Esophagus mucosa (tissue), 1 donor: ENCODE results near the gene SELENOO. TPM values are rescaled to one million over a fixed set of nuclear protein-coding genes. Genes with fewer than 3 reads are reported as not detected.
A peak's percentile ranks its signal among the peaks of the same experiment; 100 is the strongest.

Experiments
- ATAC-seq: fragments of 200-7000 bp; cut with Tn5 transposase; one replicate; pipeline ENCODE4 v1.9.1; 2020
- total RNA-seq: library from RNA; stranded (reverse); gene quantifications from one replicate; pipeline ENCODE4 v1.2.4, GENCODE V29; 2023
- donor health status: DM: yes; HTN: yes; CAD: no.

Gene SELENOO
- total RNA-seq, 1 donor from 2014 or later, result 13.3 TPM

DNA sequence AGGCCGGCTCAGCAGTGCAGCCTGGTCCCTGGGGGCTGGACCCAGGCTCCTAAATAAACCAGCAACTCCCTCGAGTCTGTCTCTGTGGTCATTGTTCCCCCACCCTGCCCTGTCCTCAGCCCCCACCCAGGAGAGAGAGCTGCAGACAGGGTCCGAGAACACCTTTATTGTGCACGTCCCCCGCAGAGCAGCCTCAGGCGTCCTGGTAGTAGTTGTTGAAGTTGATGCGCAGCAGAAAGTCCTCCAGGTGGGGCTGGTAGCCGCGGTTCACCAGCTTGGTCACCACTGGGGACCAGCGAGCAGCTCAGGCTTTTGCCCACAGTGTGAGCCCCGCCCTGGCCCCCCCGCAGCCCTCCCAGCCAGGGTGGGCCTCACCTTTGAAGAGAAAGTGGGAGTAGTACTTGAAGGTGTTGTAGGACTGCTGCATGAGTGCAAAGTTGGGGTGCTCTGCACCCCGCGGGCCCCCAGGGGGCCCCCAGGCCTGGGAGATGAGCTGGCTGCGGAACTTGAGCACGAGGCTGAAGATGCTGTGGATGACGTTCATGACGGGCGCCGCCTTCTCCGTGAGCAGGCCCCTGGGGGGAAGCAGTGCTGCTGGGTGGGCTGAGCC lies 16.8 kb downstream of the SELENOO start:
- ATAC-seq, result no peak

DNA sequence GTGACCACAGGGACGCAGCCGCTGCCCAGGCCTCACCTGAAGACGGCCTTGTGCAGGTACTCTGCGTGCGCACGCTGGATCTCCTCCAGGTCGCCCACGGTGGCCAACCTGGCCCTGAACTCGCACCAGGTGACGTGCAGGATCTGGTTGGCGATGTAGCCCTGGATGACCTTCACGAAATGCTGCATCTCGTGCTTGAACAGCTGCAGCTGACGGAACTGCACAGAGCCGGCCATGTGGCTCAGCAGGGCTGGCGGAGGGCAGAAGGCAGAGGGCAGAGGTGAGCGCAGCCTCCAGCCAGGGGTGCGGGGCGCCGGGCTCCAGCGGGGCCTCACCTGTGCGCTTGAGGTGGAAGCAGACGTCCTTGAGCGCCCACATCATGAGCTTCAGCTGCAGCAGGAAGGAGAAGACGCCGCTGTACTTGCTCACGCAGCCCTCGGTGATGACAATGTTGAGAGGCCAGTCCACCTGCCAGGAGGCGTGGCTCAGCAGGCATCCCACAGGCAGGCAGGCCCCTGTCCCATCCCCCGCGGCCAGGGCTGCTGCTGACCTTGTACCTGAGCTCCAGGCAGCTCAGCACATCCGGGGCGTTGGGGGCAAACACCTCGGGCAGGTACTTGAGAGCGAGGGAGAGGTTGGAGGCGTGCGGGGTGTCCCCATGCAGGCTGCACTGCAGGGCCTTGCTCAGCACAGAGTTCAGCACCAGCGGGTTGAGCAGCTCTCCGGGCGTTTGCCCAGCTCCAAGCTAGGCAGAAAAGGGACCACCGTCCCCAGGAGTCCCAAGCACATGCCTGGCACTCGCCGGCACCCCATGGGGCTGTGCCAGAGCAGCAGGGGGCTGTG lies 17.6 kb downstream of the SELENOO start:
- peak; percentile 4 for ATAC-seq

DNA sequence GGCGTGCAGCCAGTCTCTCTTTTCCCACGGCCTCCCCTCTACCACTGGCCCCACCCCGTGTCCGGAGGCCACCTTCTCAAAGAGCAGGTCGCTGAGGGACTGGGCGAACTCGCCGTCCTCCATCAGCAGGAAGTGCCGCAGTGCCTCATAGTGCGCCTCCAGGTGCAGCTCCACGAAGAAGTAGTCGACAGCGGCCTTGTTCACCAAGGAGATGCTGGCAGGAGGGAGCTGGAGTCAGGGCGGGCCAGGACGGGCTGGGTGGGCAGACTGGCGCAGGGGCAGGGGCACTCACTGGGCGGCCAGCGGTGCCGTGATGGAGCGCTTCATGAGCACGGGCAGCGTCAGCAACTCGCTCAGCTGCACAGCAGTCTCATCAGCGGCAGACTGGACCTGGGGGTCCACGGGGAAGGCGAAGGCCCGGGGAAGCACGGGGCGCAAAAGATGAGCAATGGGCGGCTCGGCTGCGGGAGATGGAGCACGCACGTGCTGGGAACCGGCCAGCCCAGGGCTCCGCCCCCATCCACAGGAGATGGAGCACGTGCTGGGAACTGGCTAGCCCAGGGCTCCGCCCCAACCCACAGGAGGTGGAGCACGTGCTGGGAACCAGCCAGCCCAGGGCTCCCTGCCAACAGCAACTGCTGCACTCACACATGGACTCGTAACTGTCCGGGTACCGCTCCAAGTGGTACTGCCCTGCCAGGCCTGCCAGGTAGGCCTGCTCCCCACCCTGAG lies 18.4 kb downstream of the SELENOO start:
- peak; percentile 77 for ATAC-seq

DNA sequence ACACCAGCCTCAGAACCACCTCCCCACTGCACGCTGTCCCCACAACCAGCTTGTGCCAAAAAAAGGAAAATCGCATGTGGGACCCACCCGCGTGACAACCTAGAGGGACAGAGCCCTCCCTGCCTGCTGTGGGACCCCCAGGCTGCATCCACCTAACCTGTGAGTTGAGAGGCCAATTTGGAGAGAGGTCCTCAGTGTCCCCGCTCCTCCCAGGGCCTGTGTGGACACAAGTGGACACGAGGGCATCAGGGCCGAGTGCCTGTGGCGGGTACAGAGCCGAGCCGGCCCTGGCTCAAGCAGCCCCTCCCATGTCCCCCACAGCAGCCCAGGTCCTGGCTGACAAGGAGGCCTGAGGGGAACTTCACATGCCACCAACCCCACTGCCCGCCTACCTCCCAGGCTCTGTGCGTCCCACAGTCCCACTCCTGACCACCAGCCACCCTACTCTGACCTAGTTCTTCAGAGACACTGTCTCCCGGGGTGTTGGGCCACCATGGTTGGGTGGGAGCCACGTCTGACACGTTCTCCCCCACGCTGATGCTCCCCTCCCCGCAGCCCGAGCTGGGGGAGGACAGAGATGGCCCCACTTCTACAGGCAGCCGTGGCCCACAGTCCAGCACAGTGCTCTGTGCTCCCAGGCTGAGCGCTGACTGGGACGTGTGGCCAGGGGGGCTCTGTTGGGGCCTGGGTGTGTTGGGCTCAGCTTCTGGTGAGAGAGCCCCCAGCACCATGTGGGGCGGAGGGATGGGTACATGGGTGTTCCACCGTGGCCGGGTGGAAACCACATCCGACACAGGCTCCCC lies 19.2 kb downstream of the SELENOO start:
- ATAC-seq, result no peak

DNA sequence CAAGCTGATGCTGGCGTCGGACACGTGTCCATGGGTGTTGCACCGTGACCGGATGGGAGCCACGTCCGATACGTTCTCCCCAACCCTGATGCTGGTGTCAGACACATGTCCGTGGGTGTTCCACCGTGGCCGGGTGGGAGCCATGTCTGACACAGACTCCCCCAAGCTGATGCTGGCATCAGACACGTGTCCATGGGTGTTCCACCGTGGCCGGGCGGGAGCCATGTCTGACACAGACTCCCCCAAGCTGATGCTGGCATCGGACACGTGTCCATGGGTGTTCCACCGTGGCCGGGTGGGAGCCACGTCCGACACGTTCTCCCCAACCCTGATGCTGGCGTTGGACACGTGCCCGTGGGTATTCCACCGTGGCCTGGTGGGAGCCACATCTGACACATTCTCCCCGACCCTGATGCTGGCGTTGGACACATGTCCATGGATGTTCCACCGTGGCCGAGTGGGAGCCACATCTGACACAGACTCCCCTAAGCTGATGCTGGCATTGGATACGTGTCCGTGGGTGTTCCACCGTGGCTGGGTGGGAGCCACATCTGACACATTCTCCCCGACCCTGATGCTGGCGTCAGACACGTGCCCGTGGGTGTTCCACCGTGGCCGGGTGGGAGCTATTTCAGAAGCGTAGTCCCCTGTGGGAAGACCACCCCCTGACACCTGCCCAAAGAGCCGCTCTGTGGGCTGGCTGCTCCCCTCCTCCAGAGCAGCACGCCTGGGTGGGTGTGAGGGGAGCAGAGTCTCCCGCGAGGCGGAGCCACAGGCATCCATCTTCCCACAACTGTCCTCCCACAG lies 20.0 kb downstream of the SELENOO start:
- no peak for ATAC-seq

DNA sequence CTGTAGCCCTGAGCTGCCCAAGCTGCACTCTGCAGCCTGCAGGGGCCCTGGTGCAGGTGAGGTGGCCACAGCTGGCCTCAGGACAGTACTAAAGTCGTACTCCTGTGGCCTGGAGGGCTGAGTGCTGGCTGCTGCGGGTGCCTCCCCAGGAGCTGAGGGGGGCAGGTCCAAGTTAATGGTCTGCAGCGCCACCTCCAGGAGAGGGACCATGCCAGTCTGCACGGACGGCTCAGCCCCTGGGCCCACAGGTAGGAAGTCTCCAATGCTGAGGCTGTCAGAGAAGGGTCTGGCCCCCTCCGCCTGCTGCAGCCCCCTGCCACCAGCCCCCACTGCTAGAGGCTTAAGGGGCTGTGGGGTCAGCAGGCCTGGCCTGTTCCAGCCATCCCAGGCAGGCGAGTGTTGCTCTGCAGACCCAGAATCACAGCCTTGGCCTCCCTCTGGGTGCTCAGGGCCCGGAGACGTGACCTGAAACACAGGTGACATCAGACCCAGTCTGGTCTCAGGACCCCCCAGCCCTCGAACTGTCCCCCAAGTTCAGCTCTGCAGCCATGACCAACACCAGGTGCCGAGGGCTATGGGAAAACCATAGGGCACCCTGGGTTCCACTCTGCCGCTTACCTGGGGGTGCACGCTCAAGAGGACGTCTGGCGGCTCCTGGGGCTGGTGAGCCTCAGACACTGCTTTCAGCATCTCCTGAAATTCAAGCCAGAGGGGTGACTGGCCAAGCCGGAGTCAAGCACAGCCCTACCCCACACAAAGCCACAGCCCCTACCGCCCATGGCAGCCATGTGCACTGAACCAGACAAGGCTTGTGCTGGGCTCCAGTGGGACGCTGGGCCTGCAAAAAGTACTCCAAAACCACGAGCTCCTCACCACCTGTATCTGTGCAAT lies 20.8 kb downstream of the SELENOO start:
- ATAC-seq, result no peak

DNA sequence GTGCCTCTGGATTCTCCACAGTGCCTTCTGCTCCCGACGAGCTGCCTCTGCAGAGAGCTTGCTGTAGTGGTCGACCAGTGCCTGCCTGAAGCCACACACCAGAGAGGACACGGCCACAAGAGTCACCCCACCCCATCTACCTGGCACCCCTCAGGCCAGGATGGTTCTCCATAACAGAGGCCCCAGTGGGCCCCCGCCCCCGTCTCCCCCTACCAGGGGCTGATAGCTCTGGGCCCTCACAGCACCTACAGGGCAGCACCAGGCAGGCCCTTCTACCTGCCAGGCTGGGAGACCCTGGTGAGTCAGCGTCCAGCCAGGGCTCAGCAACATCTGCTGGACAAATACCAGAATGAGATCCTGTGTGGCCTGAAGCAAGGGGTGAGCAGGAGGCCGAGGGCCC lies 21.7 kb downstream of the SELENOO start:
- no peak for ATAC-seq

DNA sequence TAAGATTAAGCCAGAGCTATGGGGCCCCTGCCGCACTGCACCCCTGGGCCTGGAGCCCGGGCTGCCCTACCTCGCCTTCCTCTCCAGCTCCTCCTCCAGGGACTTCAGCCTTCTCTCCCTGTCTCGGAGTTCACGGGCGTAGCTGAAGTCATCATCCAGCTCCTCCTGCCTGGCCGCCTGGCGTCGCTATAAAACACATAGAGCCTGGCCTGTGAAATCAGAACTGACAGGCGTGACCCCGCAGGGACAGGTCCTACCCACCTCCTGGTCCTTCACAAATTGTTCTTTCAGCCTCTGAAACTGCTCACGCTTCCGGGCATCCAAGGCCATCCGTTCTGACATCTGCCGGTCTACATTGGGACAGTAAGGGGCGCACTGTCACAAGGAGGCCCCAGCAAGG lies 23.3 kb downstream of the SELENOO start:
- no peak for ATAC-seq

DNA sequence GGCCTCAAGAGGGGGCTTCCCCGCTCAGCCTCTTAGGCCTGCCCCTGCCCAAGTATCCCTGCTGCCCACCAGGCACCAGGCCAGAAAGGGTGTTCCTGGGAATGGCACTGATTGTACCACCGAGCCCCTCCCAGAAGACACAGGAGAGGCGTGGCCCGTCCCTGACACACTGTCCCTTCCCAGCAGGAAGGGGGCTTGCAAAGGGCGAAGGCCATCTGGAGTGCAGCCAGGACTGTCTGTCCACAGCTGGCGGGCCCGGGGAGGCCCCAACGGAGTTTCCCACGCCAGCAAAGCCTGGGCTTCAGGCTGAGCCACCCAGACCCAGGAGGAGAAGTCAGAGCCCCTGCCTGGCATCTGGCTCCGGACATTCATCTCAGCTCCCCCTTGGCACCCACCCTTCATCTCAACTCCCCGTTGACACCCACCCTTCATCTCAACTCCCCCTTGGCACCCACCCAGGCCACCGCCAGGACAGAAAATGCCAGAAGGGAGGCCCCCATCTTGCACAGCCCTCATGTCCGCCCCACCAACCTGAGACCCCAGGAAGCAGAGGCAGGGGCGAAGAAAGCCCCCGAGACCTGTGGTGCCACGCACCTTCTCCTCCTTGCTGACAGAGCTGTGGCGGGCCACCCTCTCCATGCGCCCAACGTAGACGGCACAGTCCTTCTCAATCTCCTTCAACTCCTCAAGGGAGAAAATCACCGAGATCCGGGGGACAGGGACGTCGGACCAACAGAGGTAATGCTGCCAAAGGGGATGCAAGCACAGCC lies 24.6 kb downstream of the SELENOO start:
- ATAC-seq, result no peak

DNA sequence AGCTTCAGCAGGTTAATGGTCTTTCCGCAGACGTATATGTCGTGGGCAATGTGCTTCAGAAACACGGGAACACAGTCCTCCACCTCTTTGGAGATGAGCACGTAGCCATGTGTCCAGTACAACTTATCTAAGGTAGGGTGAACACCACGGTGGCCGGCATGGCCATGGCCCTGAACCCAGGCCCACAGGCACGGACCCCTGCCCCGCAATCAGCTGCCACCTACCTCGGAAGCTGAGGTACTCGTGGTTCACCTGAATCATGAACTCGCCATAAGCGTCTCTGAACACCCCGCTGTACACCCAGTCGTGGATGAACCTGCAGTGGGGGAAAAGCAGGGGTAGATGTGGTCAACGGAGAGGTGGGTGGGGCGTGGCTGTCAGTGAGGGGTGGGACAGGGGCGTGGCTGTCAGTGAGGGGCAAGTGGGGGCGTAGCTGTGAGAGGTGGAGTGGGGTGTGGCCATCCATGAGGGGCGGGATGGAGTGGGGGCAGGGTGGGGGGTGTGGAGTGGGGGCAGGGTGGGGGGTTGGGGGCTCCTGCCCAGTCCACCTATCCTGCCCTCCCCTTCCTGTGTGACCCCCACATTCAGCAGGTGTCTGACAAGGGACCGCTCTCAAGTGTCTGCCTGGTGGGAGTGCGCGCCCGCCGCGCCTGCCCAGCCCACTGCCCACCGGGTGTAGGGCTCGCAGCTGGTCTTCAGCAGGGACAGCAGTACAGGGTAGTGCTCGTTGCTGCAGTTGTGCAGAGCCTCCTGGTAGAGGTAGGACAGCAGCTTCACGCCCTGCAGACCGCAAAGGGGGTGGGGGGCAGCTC lies 25.5 kb downstream of the SELENOO start:
- ATAC-seq, result peak; percentile 12

DNA sequence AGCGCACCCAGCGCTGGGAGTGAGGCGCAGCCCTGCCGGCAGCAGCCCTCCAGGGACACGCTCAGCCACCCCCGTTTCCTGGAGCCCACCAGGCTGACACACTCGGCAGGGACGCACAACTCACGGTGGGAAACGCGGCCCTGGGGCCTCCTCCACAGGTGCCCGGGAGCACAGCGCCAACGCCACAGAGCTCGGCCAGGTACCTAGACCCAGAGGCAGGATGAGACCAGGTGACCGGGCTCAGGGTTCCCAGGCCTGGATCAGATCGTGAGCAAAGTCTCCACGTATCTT lies 26.0 kb downstream of the SELENOO start:
- ATAC-seq, result no peak

DNA sequence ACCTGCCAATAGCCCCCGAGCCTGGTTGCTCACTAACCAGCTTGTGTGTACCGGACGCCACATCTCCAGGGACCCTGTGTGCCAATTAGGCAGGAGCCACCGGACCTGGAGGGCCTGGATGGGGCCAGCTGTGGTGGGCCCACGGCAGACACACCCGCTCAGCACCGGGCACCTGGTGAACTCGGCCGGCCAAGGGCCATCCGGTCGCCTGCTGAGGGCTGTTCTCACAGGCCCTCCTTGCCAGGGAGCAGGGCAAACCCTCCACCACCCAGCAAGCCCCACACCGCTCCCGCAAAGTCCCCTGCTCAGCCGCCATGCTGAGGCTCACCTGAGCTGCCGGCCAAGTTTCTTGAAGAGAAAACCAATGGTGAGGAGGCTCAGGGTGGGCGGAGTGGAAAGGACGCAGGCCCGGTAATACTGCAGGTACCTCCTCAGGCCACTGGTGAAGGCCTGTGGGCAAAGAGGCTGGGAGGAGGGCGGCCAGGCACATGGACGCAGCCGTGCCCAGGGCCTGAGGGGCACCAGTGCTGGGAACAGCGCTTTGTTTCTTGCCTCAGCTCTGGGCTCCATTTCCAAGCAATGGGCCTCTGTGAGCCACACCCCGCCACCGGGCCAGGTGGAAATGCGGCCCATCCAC lies 26.9 kb downstream of the SELENOO start:
- peak; percentile 4 for ATAC-seq

DNA sequence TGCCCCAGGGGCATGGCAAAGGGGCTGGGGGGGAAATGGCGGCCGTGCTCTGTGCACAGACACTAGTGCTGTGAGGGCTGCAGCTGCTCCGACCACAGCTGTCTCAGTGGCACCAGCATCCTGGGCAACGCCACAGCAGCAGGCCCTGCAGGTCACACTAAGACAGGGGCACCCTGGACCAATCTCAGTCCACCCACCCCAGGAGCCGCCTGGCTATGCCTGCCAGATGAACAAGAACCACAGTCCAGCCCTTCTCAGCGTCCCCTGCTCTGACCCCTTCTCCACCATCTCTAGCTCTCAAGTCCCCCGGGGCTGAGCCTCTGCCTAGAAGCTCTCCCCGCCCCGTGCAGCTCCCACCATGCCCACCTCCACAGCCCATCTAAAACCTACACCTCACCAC lies 27.6 kb downstream of the SELENOO start:
- ATAC-seq, result peak; percentile 13

DNA sequence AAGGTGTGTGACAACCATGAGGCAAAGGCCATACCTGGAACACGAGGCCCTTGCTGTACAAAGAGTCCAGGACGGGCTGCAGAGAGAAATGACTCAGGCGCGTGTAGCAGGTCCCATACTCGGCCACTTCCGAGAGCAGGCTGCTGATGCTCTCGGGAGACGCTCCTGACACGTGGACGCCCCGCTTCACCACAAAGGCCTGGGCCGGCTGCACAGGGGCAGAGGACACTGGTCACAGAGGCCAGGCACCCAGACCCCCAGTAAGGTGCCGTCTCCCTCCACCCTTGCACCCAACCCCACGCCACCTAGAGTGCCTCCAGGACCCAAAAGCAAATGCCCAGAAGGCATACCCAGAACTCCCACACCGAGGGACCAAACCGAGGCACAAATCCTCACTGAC lies 28.6 kb downstream of the SELENOO start:
- ATAC-seq, result no peak

DNA sequence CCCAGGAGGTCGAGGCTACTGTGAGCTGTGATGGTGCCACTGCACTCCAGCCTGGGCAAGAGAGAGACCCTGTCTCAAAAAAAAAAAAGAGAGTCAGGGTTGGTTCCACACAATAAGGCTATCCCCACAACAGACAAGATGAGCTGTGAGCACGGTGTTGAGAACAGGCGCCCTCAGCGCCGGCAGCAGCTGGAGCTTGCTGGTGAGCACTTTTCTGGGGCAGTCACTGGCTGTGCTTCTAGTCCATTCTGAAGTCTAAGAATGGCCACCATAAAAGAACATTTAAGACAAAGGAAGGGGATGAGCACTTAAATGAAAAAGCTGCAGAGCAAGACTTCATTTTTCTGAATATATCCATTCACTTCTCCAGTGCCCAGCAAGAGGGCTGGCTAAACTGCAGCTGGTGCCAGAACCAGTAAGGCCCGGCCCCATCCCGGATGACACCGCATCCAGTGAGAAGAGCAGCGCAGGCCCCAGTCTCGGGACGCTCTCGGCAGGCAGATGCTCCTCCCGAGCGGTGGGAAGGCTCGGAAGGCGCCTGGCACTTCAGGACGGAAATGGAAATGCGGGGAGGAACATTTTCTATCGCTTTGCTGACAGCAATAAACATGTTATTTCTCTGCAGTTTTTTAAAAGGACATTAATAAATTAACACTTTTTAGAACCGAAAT lies 31.8 kb downstream of the SELENOO start:
- ATAC-seq, result no peak

DNA sequence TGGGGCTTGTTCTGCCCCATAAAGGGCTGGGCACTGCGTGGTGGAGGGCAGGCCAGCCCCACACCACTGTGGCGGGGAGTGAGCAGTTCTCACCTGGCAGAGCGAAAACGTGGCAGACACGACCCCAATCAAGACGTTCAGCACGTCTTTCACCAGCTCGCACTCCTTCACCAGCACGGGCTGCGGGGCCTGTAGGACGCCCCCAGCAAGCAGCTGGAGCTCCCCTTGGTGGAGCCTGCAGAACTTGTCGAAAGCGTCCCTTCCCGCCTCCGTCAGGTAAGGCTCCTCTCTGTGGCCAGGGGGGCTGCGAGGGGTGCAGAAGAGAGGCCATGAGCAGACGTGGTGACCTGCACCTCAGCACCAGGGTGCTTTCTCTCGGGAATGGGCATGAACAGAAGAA lies 32.4 kb downstream of the SELENOO start:
- no peak for ATAC-seq

DNA sequence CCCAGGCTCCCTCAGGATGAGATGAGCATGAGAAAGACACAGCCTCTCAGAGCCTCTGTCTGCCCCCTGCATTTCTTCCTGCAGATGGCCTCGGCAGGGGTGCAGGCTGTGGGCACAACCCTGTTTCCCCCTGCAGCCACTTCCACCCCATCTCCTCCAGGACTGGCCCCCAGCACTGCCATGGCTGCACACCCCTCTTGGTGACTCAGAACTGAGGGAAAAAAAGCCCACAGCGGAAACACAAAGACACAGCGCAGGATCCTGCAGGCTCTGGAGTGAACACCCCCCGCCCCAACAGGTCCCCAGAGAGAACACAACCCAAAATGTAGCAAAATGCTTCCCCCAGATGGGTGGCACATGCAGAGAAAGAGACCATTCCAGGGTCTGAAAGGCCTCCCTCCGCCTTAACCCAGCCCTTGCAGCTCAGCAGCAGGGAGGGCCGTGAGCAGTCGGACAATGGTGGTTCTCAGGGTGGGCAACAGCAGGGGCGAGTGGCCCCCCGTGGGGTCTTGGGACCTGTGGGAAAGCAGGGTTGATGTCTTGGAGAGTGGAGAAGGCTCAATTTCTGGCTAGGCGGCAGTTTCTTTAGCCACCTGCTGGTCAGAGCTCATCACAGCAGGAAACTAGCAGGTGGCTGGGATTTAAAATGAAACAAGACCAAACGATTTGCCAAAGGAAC lies 36.1 kb downstream of the SELENOO start:
- ATAC-seq, result no peak

DNA sequence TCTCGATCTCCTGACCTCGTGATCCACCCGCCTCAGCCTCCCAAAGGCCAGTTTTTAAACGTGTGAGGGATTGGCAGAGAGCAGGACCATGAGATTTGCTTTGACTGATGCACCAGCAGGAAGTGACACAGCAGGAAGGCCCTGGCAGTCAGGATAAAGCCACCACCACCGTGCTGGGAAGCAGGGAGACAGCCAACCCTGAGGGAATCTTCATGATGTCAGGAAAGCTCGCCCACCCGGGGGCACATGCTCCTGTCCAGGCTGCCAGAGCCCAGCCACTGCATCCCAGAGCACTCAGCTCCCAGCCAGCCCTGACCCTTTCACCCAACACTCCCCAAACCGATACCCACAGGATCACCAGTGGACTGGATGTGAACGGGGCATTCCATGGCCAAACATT lies 37.9 kb downstream of the SELENOO start:
- no peak for ATAC-seq
